NCI-H69 (cell line): ENCODE data around the gene GMFB.

ENCODE experiments used
- DNase-seq: peaks from one replicate; lab custom pipeline; 2025; lab: John Stamatoyannopoulos, UW

GMFB gene

GRCh38 chr14:54488646-54489317 lies at the start of gene GMFB:
Gene GMFB (minus strand): TSS chr14:54488980. CDS start chr14:54488927, 53 bp downstream.
- peak; percentile 97 for DNase-seq

GRCh38 chr14:54538055-54538454 lies 49.3 kb upstream of the GMFB start:
- DNase-seq = no peak

- DNase-seq = no peak
These were observed 48.9 kb upstream of the GMFB start for GRCh38 chr14:54537651-54538050.

- DNase-seq = no peak
These were observed 46.9 kb upstream of the GMFB start for GRCh38 chr14:54535646-54536045.

GRCh38 chr14:54535126-54535525 lies 46.3 kb upstream of the GMFB start:
- no peak for DNase-seq

- no peak for DNase-seq
These were observed 44.3 kb upstream of the GMFB start for GRCh38 chr14:54533100-54533499.

GRCh38 chr14:54532111-54533012 lies 43.6 kb upstream of the GMFB start:
- no peak for DNase-seq

- DNase-seq = peak; percentile 50
These were observed 41.0 kb upstream of the GMFB start for GRCh38 chr14:54529811-54530210.

- no peak for DNase-seq
These were observed 40.2 kb upstream of the GMFB start for GRCh38 chr14:54528973-54529372.

- no peak for DNase-seq
These were observed 35.6 kb upstream of the GMFB start for GRCh38 chr14:54524410-54524809.

GRCh38 chr14:54516709-54517108 lies 27.9 kb upstream of the GMFB start:
- DNase-seq = no peak

GRCh38 chr14:54515670-54516069 lies 26.9 kb upstream of the GMFB start:
- DNase-seq = no peak

GRCh38 chr14:54512393-54512792 lies 23.6 kb upstream of the GMFB start:
- DNase-seq = no peak

GRCh38 chr14:54509546-54510501 lies 21.0 kb upstream of the GMFB start, which contains the start of gene CGRRF1:
Gene CGRRF1 (plus strand): TSS chr14:54509906. CDS start chr14:54509960, 54 bp downstream.
- peak; percentile 99 for DNase-seq

GRCh38 chr14:54503486-54503885 lies 14.7 kb upstream of the GMFB start:
- no peak for DNase-seq

- no peak for DNase-seq
These were observed 13.8 kb upstream of the GMFB start for GRCh38 chr14:54502602-54503001.

GRCh38 chr14:54501480-54501879 lies 12.7 kb upstream of the GMFB start:
- no peak for DNase-seq

- no peak for DNase-seq
These were observed 12.0 kb upstream of the GMFB start for GRCh38 chr14:54500744-54501143.

GRCh38 chr14:54498579-54498978 lies 9.8 kb upstream of the GMFB start:
- DNase-seq = no peak

GRCh38 chr14:54498095-54498531 lies 9.3 kb upstream of the GMFB start:
- DNase-seq = no peak

GRCh38 chr14:54497224-54497623 lies 8.4 kb upstream of the GMFB start:
- no peak for DNase-seq

GRCh38 chr14:54493293-54493692 lies 4.5 kb upstream of the GMFB start:
- peak; percentile 52 for DNase-seq
